ENCODE measurements around the gene NSG1. TPM values are rescaled to one million over a fixed set of nuclear protein-coding genes. Genes with fewer than 3 reads are reported as not detected.

NSG1 gene
- total and polyA plus RNA-seq, 2 of the 13 experiments (the other 11 are each of a cell fraction or from before 2014, with no cell fraction given) = not detected

- TF ChIP-seq ZBTB39 (CRISPR knock-in tag; IDR thresholded peaks at IDR 0.05) (no peak), MEIS2 (CRISPR knock-in tag; IDR thresholded peaks at IDR 0.05) (no peak), SRSF4 (IDR thresholded peaks at IDR 0.05; ENCODE audit: low read depth, low read length, poor library complexity, severe bottlenecking) (no peak), SETDB1 (CRISPR knock-in tag; IDR thresholded peaks at IDR 0.05; ENCODE audit: borderline replicate concordance) (no peak), ZNF800 (CRISPR knock-in tag; IDR thresholded peaks at IDR 0.05) (no peak), BRD4 (CRISPR knock-in tag; IDR thresholded peaks at IDR 0.05) (no peak), ZNF343 (CRISPR knock-in tag; IDR thresholded peaks at IDR 0.05) (no peak), RBAK (CRISPR knock-in tag; IDR thresholded peaks at IDR 0.05) (no peak), MTA1 (CRISPR knock-in tag; IDR thresholded peaks at IDR 0.05; ENCODE audit: borderline replicate concordance) (no peak), ZNF17 (CRISPR knock-in tag; IDR thresholded peaks at IDR 0.05) (no peak), ONECUT2 (CRISPR knock-in tag; IDR thresholded peaks at IDR 0.05) (no peak), PHF8 (CRISPR knock-in tag; IDR thresholded peaks at IDR 0.05) (no peak), PAF1 (CRISPR knock-in tag; IDR thresholded peaks at IDR 0.05) (no peak), ZNF510 (CRISPR knock-in tag; IDR thresholded peaks at IDR 0.05; ENCODE audit: low read depth) (no peak), ZNF513 (CRISPR knock-in tag; conservative IDR thresholded peaks at IDR 0.05) (no peak), TEF (CRISPR knock-in tag; IDR thresholded peaks at IDR 0.05) (no peak), SP5 (CRISPR knock-in tag; IDR thresholded peaks at IDR 0.05; ENCODE audit: borderline replicate concordance, low read depth) (peak; percentile 80), SPEN (CRISPR knock-in tag; IDR thresholded peaks at IDR 0.05; ENCODE audit: low read depth) (no peak), IRF2 (CRISPR knock-in tag; IDR thresholded peaks at IDR 0.05) (0 out of 2 replicates have a peak, but pooled peaks have one; percentile 66), SMC3 (IDR thresholded peaks at IDR 0.05; ENCODE audit: low read length) (no peak), ZNF143 (CRISPR knock-in tag; IDR thresholded peaks at IDR 0.05) (no peak), ADNP (CRISPR knock-in tag; IDR thresholded peaks at IDR 0.05) (no peak), RAD51 (IDR thresholded peaks at IDR 0.05; ENCODE audit: borderline replicate concordance) (no peak), FOXP4 (CRISPR knock-in tag; IDR thresholded peaks at IDR 0.05) (peak; percentile 87), FLYWCH1 (CRISPR knock-in tag; IDR thresholded peaks at IDR 0.05) (no peak), ZNF160 (CRISPR knock-in tag; IDR thresholded peaks at IDR 0.05) (no peak)
These were observed 74.9 kb downstream of the NSG1 start (continued) for GRCh38 chr4:4461850-4462249.

Data from HepG2 (cell line).